HG03571 (cell line): ENCODE results near the gene ABHD2.
A peak's percentile ranks its signal among the peaks of the same experiment; 100 is the strongest.
"Not testable (repeated sequence)": the region's sequence is repeated elsewhere in the genome, so short reads cannot be mapped to it uniquely, and the experiment has no call there.

Experiments used
- ATAC-seq: cut with Tn5 transposase; IDR thresholded peaks from one replicate; pipeline ENCODE4 v1.9.1; 2021; ENCODE audit not compliant: unreplicated experiment

ABHD2 gene

DNA sequence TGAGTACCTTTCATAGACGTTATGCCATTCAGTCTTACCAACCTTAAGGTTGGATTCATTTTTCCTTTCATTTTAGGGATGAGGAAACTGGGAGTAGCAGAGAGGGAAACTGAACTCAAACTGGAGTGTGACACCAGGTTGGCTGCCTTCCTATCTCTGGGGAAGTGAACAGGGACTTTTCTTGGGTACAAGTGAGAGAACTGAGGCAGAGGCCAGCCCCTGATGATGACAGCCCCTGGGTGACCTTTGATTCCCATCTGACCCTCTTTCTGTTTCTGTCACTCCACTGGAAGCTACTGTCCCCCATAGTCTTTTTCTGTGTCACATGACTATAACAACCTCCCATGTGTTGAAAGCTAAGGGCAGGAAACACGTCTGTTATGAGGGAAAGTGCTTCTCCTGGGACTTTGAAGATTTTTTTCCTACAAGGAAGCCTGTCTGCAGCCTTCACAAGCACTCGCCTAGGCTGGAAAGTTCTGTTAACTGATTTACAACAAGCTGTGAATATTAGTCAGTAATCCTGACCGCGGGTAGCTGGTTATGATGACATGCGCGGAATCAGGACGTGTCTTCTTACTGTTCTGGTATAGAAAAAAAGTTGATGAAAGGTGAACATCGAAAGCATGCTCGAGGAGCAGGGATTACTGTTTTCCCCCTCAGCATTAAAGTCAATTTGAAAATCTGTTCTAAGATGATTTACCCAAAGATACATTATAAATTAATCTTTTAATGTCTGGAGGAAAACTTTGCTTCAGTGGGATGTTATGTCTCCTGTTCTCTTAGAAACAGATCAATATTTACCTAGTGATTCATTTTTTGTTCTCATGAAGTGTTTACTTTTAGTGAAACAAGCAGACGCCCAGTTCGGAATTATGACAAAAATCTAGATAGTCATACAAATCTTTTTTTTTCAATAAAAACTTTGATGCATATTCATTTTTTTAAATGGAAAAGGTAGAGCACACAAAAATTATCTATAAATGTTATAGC lies 31.5 kb downstream of the ABHD2 start:
- ATAC-seq = no peak

GRCh38 chr15:89120479-89121000 lies 32.3 kb downstream of the ABHD2 start:
- not testable (repeated sequence) for ATAC-seq

DNA sequence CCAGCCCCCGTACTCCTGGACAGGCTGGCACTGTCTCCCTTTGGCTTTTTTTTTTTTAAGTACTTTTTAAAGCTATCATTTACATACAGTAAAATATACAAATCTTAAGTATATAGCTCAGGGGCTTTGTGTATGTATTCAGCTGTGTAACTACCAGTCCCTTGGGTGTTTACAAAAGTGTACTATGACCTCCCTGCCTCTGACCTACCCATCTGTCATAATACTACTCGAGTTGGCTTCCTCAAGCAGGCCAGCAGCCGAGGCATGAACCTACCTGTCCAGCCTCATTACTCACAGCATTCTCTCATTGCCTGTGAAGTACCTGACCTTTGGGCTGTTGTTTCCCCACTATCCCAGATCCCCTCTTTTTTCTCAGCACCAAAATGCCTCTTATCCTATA lies 33.2 kb downstream of the ABHD2 start:
- no peak for ATAC-seq

- ATAC-seq = no peak
Observed at GRCh38 chr15:89122505-89123180, 34.4 kb downstream of the ABHD2 start.

- ATAC-seq = no peak
Observed at GRCh38 chr15:89123181-89123525, 34.9 kb downstream of the ABHD2 start.

- ATAC-seq = no peak
Observed at GRCh38 chr15:89125088-89125826, 37.0 kb downstream of the ABHD2 start.

- ATAC-seq = no peak
Observed at GRCh38 chr15:89126009-89126408, 37.8 kb downstream of the ABHD2 start.

- no peak for ATAC-seq
Observed at GRCh38 chr15:89127054-89127702, 38.9 kb downstream of the ABHD2 start.

GRCh38 chr15:89128320-89129122 lies 40.3 kb downstream of the ABHD2 start:
- ATAC-seq = no peak

DNA sequence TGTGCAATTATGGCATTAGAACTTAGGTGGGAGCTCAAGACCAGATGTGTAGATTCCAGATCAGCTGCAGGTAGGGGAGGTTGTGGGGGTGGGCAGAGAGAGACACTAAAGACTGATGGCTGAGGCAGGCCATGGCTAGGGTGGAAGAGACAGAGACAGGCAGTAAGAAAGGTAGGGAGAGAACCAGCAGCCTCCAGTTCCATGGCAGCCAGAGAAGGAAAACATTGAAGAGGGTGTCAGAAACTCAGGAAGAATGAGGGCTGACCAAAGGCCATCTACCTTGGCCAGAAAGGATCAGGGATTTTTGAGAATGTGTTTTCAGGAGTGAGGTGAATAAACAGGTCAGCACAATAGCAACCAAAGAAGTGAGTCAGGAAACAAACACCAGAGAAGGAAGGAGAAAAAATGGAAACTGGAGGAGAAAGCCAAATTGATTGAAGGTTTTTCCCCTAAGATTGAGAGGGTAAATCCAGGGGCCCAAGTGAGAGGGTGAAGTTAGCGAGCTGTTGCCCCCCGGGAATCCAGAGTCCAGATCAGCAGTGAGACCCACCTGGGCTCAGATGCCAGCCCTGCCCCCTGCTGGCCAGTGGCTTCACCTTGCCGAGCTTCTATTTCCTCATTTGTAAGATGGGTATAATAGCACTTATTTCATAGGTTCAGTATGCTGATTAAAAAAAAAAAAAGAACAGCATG lies 41.0 kb downstream of the ABHD2 start:
- no peak for ATAC-seq

- ATAC-seq = no peak
Observed at GRCh38 chr15:89129816-89130134, 41.5 kb downstream of the ABHD2 start.

DNA sequence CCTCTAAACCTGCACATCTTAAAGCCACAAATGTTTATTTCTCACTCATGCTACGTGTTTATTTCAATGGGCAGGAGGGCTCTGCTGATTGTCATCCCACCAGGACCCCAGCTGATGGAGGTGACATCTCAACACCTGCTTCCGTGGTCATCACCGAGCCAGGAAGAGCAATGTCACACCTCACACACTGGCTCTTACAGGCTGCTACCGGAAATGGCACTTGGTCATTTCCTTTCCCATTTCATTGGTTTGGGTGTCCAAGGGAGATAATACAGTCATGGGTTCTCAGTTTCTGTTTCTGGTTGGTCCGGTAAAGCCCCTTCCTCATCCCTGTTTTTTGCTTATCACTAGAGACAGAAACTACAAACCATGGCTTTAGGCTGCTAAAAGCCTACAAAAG lies 41.9 kb downstream of the ABHD2 start:
- ATAC-seq = peak; percentile 62

DNA sequence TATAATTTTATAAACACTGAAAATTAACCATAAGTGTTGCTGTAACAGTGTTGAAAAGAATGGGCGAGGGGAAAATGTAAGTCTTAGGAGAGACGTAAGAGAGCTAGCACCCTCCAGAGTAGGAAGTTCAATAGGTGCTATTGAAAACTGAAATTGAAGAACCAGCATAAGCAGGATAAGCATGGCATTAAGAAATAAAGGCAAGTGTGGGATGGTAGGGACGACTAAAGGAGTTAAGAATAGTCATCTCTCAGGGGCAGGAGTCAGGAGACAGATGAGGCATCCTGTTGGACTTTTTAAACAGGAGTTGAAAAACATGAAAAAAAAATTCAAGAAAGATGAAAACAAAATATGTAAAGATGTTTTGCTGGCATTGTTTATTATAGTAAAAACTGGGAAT lies 43.5 kb downstream of the ABHD2 start:
- ATAC-seq = no peak

DNA sequence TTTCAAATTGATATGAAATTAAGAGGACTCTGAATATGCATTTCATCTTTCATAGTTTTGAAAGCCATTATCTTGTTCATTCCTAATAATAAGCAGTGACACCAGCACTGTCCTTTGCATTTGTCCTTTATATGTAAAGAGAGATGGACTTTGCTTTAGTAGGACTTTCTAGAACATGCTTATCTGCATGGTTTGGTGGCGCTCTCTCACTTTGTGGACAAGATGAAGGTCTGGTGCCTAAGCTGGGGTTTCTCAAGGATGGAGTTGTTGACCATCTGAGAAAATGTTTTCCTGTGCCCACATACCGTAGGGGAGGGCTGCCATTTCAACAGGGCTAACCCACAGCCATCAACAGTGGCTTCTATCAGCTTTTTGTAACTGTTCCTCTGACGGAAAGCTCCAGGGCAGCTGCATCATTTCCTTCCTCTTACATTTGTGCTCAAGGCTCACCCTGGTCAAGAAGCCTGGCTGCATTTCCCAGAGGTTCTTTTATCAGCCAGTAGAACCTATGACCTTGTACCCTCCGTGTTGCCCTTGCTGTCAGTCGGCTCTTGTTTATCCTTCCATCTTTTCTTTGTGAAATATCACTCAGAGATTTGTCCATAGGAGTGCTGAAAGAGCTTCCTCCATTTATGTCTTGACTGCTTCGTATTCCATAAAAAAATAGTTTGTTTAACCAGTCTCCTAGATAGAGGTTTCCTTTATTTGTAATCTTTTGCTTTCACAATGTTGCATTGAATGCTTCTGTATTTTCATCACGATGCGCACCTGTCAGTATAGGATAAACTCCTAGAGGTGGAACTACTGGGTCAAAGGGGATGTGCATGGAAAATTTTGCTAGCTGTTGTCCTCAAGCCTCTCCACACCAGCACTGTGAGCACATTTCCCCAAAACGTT lies 44.6 kb downstream of the ABHD2 start:
- ATAC-seq = no peak

- not testable (repeated sequence) for ATAC-seq
Observed at GRCh38 chr15:89135387-89136077, 47.3 kb downstream of the ABHD2 start.

GRCh38 chr15:89136078-89136806 lies 48.0 kb downstream of the ABHD2 start:
- no peak for ATAC-seq
